GM23248 (cell line): Measurements from ENCODE around the gene UBL4A. TPM values are rescaled to one million over a fixed set of nuclear protein-coding genes. Genes with fewer than 3 reads are reported as not detected.
A peak's percentile ranks its signal among the peaks of the same experiment; 100 is the strongest.

Experiments used
- DNase-seq: peaks from one replicate; pipeline ENCODE4 v3.0.0-alpha.2; 2015
- H2AFZ ChIP-seq: fragments of 200-600 bp; sonication (generic); 2 replicates; pipeline ENCODE4 v1.6.1; 2016; ENCODE audit warnings: antibody characterized with exemption
- H3F3A ChIP-seq: fragments of 200-600 bp; sonication (generic); 2 replicates; pipeline ENCODE4 v1.6.1; 2016; ENCODE audit warnings: mild to moderate bottlenecking, antibody characterized with exemption, mixed run types; ENCODE audit not compliant: insufficient read depth
- H3K27ac ChIP-seq: fragments of 200-600 bp; sonication (generic); 2 replicates; pipeline ENCODE4 v1.5.1; 2016; ENCODE audit warnings: mild to moderate bottlenecking
- H3K27me3 ChIP-seq: fragments of 200-600 bp; sonication (generic); replicated peaks from 2 replicates; pipeline ENCODE4 v1.6.1; 2016; ENCODE audit warnings: mild to moderate bottlenecking; ENCODE audit not compliant: insufficient read depth
- H3K36me3 ChIP-seq: fragments of 200-600 bp; sonication (generic); 2 replicates; pipeline ENCODE4 v1.6.1; 2016; ENCODE audit warnings: low read depth, mild to moderate bottlenecking
- H3K4me1 ChIP-seq: fragments of 200-600 bp; sonication (generic); 2 replicates; pipeline ENCODE4 v1.6.1; 2016; ENCODE audit warnings: mild to moderate bottlenecking; ENCODE audit not compliant: insufficient read depth
- H3K4me2 ChIP-seq: fragments of 200-600 bp; sonication (generic); one replicate; pipeline ENCODE4 v1.6.1; 2016; ENCODE audit warnings: mild to moderate bottlenecking; ENCODE audit not compliant: unreplicated experiment
- H3K4me3 ChIP-seq: fragments of 200-600 bp; sonication (generic); 2 replicates; pipeline ENCODE4 v1.5.1; 2016; ENCODE audit warnings: mild to moderate bottlenecking
- H3K79me2 ChIP-seq: fragments of 200-600 bp; sonication (generic); 2 replicates; pipeline ENCODE4 v1.6.1; 2016; ENCODE audit warnings: mild to moderate bottlenecking; ENCODE audit not compliant: insufficient read depth
- H3K9ac ChIP-seq: fragments of 200-600 bp; sonication (generic); 2 replicates; pipeline ENCODE4 v1.6.1; 2016; ENCODE audit warnings: mild to moderate bottlenecking
- H3K9me2 ChIP-seq: fragments of 200-600 bp; sonication (generic); 2 replicates; pipeline ENCODE4 v1.6.1; 2016; ENCODE audit warnings: mixed run types, mild to moderate bottlenecking, moderate library complexity; ENCODE audit not compliant: insufficient read depth
- H3K9me3 ChIP-seq: fragments of 200-600 bp; sonication (generic); one replicate; pipeline ENCODE4 v1.6.1; 2017; ENCODE audit warnings: low read depth
- H4K20me1 ChIP-seq: fragments of 200-600 bp; sonication (generic); 2 replicates; pipeline ENCODE4 v1.6.0; 2016; ENCODE audit not compliant: insufficient read depth
- EZH2 ChIP-seq: fragments of 200-600 bp; sonication (generic); IDR thresholded peaks from 2 replicates; pipeline ENCODE4 v1.6.1; 2018; ENCODE audit warnings: antibody characterized with exemption, mild to moderate bottlenecking; ENCODE audit not compliant: insufficient read depth, poor library complexity, severe bottlenecking
- EZH2phosphoT487 ChIP-seq: fragments of 200-600 bp; sonication (generic); IDR thresholded peaks from 2 replicates; pipeline ENCODE4 v1.6.1; 2018; ENCODE audit warnings: antibody characterized with exemption, moderate library complexity, mild to moderate bottlenecking, low read depth; ENCODE audit not compliant: insufficient read depth
- WGBS, 2 experiments: methylation state at CpG; one replicate each; pipeline ENCODE4 v1.1.6; 2015 to 2017; ENCODE audit warnings: low lambda C conversion rate in 2 of 2, low coverage in 1 of 2; ENCODE audit errors: missing lambda C conversion rate in 2 of 2; 5-methylcytosine and 5-hydroxymethylcytosine counted together
- in situ Hi-C: fragments of 300-500 bp; cut with MboI; formaldehyde crosslinking; loops from 2 replicates; pipeline ENCODE4 v1.15.0; 2020
- polyA plus RNA-seq: library from polyadenylated mRNA; unstranded; fragments of >200 nt; fragmentation: Nextera tagmentation; extraction: Ambion mirVana; gene quantifications from 2 replicates; pipeline ENCODE4 v1.2.1, GENCODE V29; 2016
- total RNA-seq: library from RNA; depleted of rRNA; stranded (reverse); fragments of >200 nt; shearing (Covaris generic); gene quantifications from 2 replicates; pipeline ENCODE4 v1.2.3, GENCODE V29; 2014

UBL4A gene
- total and polyA plus RNA-seq, 2 experiments from 2014 or later = 42.4 to 53.0 TPM

- Histone ChIP-seq H3K27me3 (no peaks in the 10 kb centered on the region), H3K4me2 (no peak overlapping the region), H4K20me1 (no peaks in the 10 kb centered on the region), H3K9me3 (no peaks in the 10 kb centered on the region), H3F3A (no peaks in the 10 kb centered on the region), H3K4me1 (no peaks in the 10 kb centered on the region), H3K4me3 (no peak overlapping the region), H3K9ac (no peak overlapping the region), H2AFZ (no peak overlapping the region), H3K9me2 (no peaks in the 10 kb centered on the region), H3K79me2 (no peaks in the 10 kb centered on the region), H3K36me3 (no peaks in the 10 kb centered on the region), H3K27ac (no peak overlapping the region)
- in situ Hi-C loops = no loop called here
- DNase-seq = no peak
- WGBS, 2 experiments = 88 to 92% methylated on average over 14 of the region's 14 CpGs
- no peak for TF ChIP-seq EZH2
These were observed 39.4 kb upstream of the UBL4A start for GRCh38 chrX:154525606-154526490.

GRCh38 chrX:154519389-154519788, 33.0 kb upstream of the UBL4A start:
- Histone ChIP-seq H3K9ac (no peak overlapping the region), H2AFZ (no peak overlapping the region), H3F3A (no peaks in the 10 kb centered on the region; the same call in 1 of the 2 replicates), H3K4me1 (no peaks in the 10 kb centered on the region), H3K4me2 (no peak overlapping the region), H3K79me2 (peaks cover 15% of the 10 kb centered on the region), H3K9me2 (no peaks in the 10 kb centered on the region), H3K27ac (no peak overlapping the region), H3K9me3 (no peaks in the 10 kb centered on the region), H3K4me3 (no peak overlapping the region), H3K27me3 (no peaks in the 10 kb centered on the region), H3K36me3 (no peaks in the 10 kb centered on the region), H4K20me1 (no peaks in the 10 kb centered on the region)
- DNase-seq = no peak
- in situ Hi-C loops = no loop called here
- WGBS, 2 experiments = 84 to 87% methylated on average over 8 of the region's 8 CpGs
- TF ChIP-seq EZH2 (no peak), EZH2phosphoT487 (no peak)

GRCh38 chrX:154517101-154517781, 30.8 kb upstream of the UBL4A start:
- H3K9ac ChIP-seq = peak overlapping the region; percentile 82

DNA sequence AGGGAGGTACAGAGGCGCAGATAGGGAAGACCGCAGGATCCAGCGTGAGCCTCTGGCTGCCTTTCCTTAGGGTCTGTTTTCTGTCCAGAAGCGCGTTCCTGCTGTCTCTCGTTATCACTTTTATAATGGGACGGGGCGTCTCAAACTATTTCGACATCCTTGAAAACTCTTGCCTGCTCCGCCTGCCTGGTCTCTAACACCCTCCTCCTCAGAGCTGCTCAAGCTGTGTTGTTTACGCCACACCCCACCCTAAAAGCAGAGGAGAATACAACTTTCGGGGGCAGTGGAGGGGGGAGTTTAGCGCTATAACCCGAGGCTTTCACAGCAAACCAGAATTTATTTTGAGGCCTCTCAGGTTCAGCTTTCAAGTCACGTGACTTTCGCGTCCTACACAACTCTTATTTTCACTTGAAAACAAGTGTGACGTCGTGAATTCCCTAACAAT, 30.3 kb upstream of the UBL4A start:
- DNase-seq = peak; percentile 77
- Histone ChIP-seq H3K9me2 (no peaks in the 10 kb centered on the region), H3F3A (no peaks in the 10 kb centered on the region; the same call in 1 of the 2 replicates), H3K9me3 (no peaks in the 10 kb centered on the region), H3K27me3 (no peaks in the 10 kb centered on the region), H3K4me2 (peak overlapping the region; percentile 80), H3K36me3 (no peaks in the 10 kb centered on the region), H3K27ac (peak overlapping the region; percentile 89), H4K20me1 (no peaks in the 10 kb centered on the region), H2AFZ (peak overlapping the region; percentile 80), H3K9ac (peak overlapping the region; percentile 82), H3K4me3 (peak overlapping the region; percentile 74), H3K4me1 (no peaks in the 10 kb centered on the region), H3K79me2 (peaks cover 15% of the 10 kb centered on the region)
- 2 to 3% methylated on average over 12 to 16 of the region's 19 CpGs for WGBS, 2 experiments
- in situ Hi-C loops = no loop called here
- TF ChIP-seq EZH2 = no peak
- TF ChIP-seq EZH2phosphoT487 = no peak

More at GRCh38 chrX:154517101-154517781, 30.8 kb upstream of the UBL4A start:
- Histone ChIP-seq H3K27ac (peak overlapping the region; percentile 89), H3K9me3 (no peaks in the 10 kb centered on the region), H2AFZ (peak overlapping the region; percentile 80), H3K9me2 (no peaks in the 10 kb centered on the region), H3K27me3 (no peaks in the 10 kb centered on the region), H4K20me1 (no peaks in the 10 kb centered on the region), H3K79me2 (peaks cover 15% of the 10 kb centered on the region), H3K4me1 (no peaks in the 10 kb centered on the region), H3K4me2 (peak overlapping the region; percentile 80), H3F3A (no peaks in the 10 kb centered on the region; the same call in 1 of the 2 replicates), H3K4me3 (peak overlapping the region; percentile 74), H3K36me3 (no peaks in the 10 kb centered on the region)
- in situ Hi-C loops = no loop called here
- no peak for TF ChIP-seq EZH2phosphoT487
- TF ChIP-seq EZH2 = no peak
- 17 to 22% methylated on average over 10 to 13 of the region's 25 CpGs for WGBS, 2 experiments
- no peak for DNase-seq
